PC-9 (cell line): ENCODE measurements around the gene AK5. TPM values are rescaled to one million over a fixed set of nuclear protein-coding genes. Genes with fewer than 3 reads are reported as not detected.
A peak's percentile ranks its signal among the peaks of the same experiment; 100 is the strongest.

Experiments
- BruUV-seq: library from RNA; stranded (reverse); fragments of 400-500 nt; replicated peaks from 2 replicates; lab custom pipeline; 2021; lab: Mats Ljungman, UMichigan
- CTCF ChIA-PET: fragments of 300-600 bp; sonication (Branson Sonifier 250); formaldehyde crosslinking; loops from one replicate; lab custom pipeline; 2022; ENCODE audit warnings: antibody characterized with exemption; lab: Charles Lee
- POLR2A ChIA-PET: fragments of 300-600 bp; sonication (Branson Sonifier 250); formaldehyde crosslinking; loops from one replicate; lab custom pipeline; 2022; ENCODE audit warnings: antibody characterized with exemption; ENCODE audit not compliant: unreplicated experiment; lab: Charles Lee
- DNase-seq, 2 experiments: peaks; one replicate each; pipeline versions ENCODE4 v3.0.0 to v3.0.0-alpha.2; 2015 to 2022; ENCODE audit warnings: mixed read lengths in 1 of 2
- H2AFZ ChIP-seq: fragments of 200-600 bp; sonication (generic); 2 replicates; pipeline ENCODE4 v1.8.1; 2017; ENCODE audit warnings: antibody characterized with exemption
- H3F3A ChIP-seq: fragments of 200-600 bp; sonication (generic); 2 replicates; pipeline ENCODE4 v1.8.1; 2017; ENCODE audit warnings: antibody characterized with exemption, mild to moderate bottlenecking, low read depth; ENCODE audit not compliant: insufficient read depth
- H3K27ac ChIP-seq: fragments of 200-600 bp; sonication (generic); 2 replicates; pipeline ENCODE4 v1.6.1; 2016; ENCODE audit warnings: mixed run types
- H3K27me3 ChIP-seq: fragments of 200-600 bp; sonication (generic); 2 replicates; pipeline ENCODE4 v1.6.1; 2016; ENCODE audit warnings: low read depth, mixed run types; ENCODE audit not compliant: insufficient read depth
- H3K36me3 ChIP-seq: fragments of 200-600 bp; sonication (generic); 2 replicates; pipeline ENCODE4 v1.6.1; 2016; ENCODE audit warnings: low read depth, mixed run types
- H3K4me1 ChIP-seq: fragments of 200-600 bp; sonication (generic); replicated peaks from 2 replicates; pipeline ENCODE4 v1.6.1; 2016; ENCODE audit warnings: mixed run types; ENCODE audit not compliant: insufficient read depth
- H3K4me2 ChIP-seq: fragments of 200-600 bp; sonication (generic); 2 replicates; pipeline ENCODE4 v1.6.1; 2017; ENCODE audit warnings: mixed run types
- H3K4me3 ChIP-seq: fragments of 200-600 bp; sonication (generic); 2 replicates; pipeline ENCODE4 v1.6.1; 2016; ENCODE audit warnings: mixed run types
- H3K79me2 ChIP-seq: fragments of 200-600 bp; sonication (generic); 2 replicates; pipeline ENCODE4 v1.6.1; 2017; ENCODE audit warnings: low read depth, mixed run types
- H3K9me2 ChIP-seq: fragments of 200-600 bp; sonication (generic); 2 replicates; pipeline ENCODE4 v1.8.1; 2017; ENCODE audit warnings: mild to moderate bottlenecking; ENCODE audit not compliant: insufficient read depth
- H3K9me3 ChIP-seq: fragments of 200-600 bp; sonication (generic); 2 replicates; pipeline ENCODE4 v1.8.1; 2016; ENCODE audit warnings: low read depth; ENCODE audit not compliant: insufficient read depth
- H4K20me1 ChIP-seq: fragments of 200-600 bp; sonication (generic); 2 replicates; pipeline ENCODE4 v1.8.1; 2017; ENCODE audit not compliant: insufficient read depth
- EZH2 ChIP-seq: fragments of 200-600 bp; sonication (generic); IDR thresholded peaks from 2 replicates; pipeline ENCODE4 v1.8.0; 2017; ENCODE audit warnings: antibody characterized with exemption, low read depth
- intact Hi-C: fragments of 100-400 bp; cut with micrococcal nuclease; formaldehyde crosslinking; loops from one replicate; pipeline ENCODE4 v1.10.0; 2022; ENCODE audit not compliant: unreplicated experiment
- total RNA-seq: library from RNA; stranded (reverse); gene quantifications from 2 replicates; pipeline ENCODE4 v1.2.3, GENCODE V29; 2021
- TF ChIP-seq, protein P1 (sequence below): fragments of 200-600 bp; sonication (generic); conservative IDR thresholded peaks from 2 replicates; pipeline ENCODE4 v1.6.1; 2017; ENCODE audit warnings: mixed run types, antibody characterized with exemption, mild to moderate bottlenecking, moderate library complexity

AK5 gene
- total RNA-seq, 1 experiment from 2014 or later, result 1.2 TPM

GRCh38 chr1:77292551-77292950 lies 10.7 kb downstream of the AK5 start:
- Histone ChIP-seq H3K27me3 (no peaks in the 10 kb centered on the region), H3K79me2 (no peaks in the 10 kb centered on the region), H3K9me3 (no peaks in the 10 kb centered on the region), H3K9me2 (no peaks in the 10 kb centered on the region), H3F3A (no peaks in the 10 kb centered on the region), H3K36me3 (no peaks in the 10 kb centered on the region), H4K20me1 (no peaks in the 10 kb centered on the region), H3K4me2 (no peak overlapping the region), H2AFZ (no peak overlapping the region), H3K27ac (no peak overlapping the region), H3K4me3 (no peak overlapping the region), H3K4me1 (peaks cover 12% of the 10 kb centered on the region)
- no TSS peak for BruUV-seq
- intact Hi-C loops, result no loop called here
- POLR2A ChIA-PET, result no interaction called here
- CTCF ChIA-PET, result no interaction called here
- no peak for DNase-seq
- TF ChIP-seq, protein P1, sequence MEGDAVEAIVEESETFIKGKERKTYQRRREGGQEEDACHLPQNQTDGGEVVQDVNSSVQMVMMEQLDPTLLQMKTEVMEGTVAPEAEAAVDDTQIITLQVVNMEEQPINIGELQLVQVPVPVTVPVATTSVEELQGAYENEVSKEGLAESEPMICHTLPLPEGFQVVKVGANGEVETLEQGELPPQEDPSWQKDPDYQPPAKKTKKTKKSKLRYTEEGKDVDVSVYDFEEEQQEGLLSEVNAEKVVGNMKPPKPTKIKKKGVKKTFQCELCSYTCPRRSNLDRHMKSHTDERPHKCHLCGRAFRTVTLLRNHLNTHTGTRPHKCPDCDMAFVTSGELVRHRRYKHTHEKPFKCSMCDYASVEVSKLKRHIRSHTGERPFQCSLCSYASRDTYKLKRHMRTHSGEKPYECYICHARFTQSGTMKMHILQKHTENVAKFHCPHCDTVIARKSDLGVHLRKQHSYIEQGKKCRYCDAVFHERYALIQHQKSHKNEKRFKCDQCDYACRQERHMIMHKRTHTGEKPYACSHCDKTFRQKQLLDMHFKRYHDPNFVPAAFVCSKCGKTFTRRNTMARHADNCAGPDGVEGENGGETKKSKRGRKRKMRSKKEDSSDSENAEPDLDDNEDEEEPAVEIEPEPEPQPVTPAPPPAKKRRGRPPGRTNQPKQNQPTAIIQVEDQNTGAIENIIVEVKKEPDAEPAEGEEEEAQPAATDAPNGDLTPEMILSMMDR, result no peak
- TF ChIP-seq EZH2, result no peak

DNA sequence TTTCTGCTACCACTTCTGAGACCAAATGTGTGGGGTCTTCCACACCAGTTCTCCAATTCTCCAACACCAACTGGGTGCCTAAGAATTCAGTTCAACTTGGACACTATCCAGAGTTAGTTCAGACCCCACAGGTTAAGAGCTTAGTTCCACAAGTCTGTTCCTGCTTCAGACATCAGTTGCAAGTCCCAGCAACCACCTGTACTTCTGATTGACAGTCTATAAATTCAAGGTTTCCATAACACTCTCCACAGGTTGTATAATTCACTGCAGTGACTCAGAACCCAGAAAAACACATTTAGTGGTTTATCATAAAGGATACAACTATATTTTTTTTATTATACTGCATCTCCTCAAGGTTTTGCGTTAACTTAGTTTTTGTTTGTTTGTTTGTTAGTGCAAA lies 18.7 kb downstream of the AK5 start:
- BruUV-seq, result no TSS peak
- DNase-seq, result no peak
- CTCF ChIA-PET, result no interaction called here

DNA sequence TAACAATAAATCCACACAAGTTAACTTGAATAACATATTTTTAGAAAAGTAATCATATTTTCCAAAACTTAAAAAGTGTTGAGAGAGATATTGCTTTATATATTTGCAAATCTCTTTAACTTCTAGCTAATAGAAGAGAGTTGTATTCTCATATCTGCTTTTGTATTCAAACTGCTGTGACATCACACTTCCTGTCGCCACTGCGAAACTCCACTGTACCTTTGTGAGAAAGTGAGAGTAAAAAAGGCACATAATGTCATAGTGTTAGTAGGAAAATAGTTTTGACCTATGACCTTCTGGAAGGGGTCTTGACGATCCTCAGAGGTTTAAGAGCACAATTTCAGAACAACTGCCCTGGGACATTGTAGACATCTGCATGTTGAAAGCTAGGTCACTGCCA lies 21.6 kb downstream of the AK5 start:
- BruUV-seq, result no TSS peak
- Histone ChIP-seq H3K4me3 (no peak overlapping the region), H4K20me1 (no peaks in the 10 kb centered on the region), H3K36me3 (no peaks in the 10 kb centered on the region), H3K4me1 (no peaks in the 10 kb centered on the region), H3K79me2 (no peaks in the 10 kb centered on the region), H2AFZ (no peak overlapping the region), H3F3A (no peaks in the 10 kb centered on the region), H3K27me3 (no peaks in the 10 kb centered on the region), H3K9me2 (peaks cover 4% of the 10 kb centered on the region; the same call in 1 of the 2 replicates), H3K27ac (no peak overlapping the region), H3K9me3 (no peaks in the 10 kb centered on the region), H3K4me2 (no peak overlapping the region)
- intact Hi-C loops, result no loop called here
- TF ChIP-seq, protein P1, result no peak
- TF ChIP-seq EZH2, result no peak
- ChIA-PET CTCF (no interaction called here), POLR2A (no interaction called here)
- DNase-seq, result no peak

More for the DNA sequence above, 18.7 kb downstream of the AK5 start:
- intact Hi-C loops, result no loop called here
- no peaks in the 10 kb centered on the region for H3K36me3 ChIP-seq
- POLR2A ChIA-PET, result no interaction called here
- no peaks in the 10 kb centered on the region for H3K9me3 ChIP-seq
- no peak overlapping the region for H3K4me2 ChIP-seq
- H3K9me2 ChIP-seq, result no peaks in the 10 kb centered on the region
- H2AFZ ChIP-seq, result 0 out of 2 replicates have a peak overlapping the region, but pooled peaks have one; percentile 1
- H4K20me1 ChIP-seq, result no peaks in the 10 kb centered on the region
- no peaks in the 10 kb centered on the region for H3K79me2 ChIP-seq
- H3K4me1 ChIP-seq, result no peaks in the 10 kb centered on the region
- no peaks in the 10 kb centered on the region for H3K27me3 ChIP-seq
- H3K27ac ChIP-seq, result no peak overlapping the region
- H3F3A ChIP-seq, result no peaks in the 10 kb centered on the region
- no peak overlapping the region for H3K4me3 ChIP-seq
- TF ChIP-seq EZH2, result no peak
- TF ChIP-seq, protein P1, result no peak
